Caco-2 (cell line): Measurements from ENCODE around the gene ZNF284. TPM values are rescaled to one million over a fixed set of nuclear protein-coding genes. Genes with fewer than 3 reads are reported as not detected.

ENCODE experiments used
- BruUV-seq: library from RNA; stranded (reverse); fragments of 400-500 nt; replicated peaks from 2 replicates; lab custom pipeline; 2021; lab: Mats Ljungman, UMichigan
- CTCF ChIA-PET: fragments of 300-600 bp; sonication (Branson Sonifier 250); formaldehyde crosslinking; loops from one replicate; lab custom pipeline; 2022; ENCODE audit warnings: antibody characterized with exemption; lab: Charles Lee
- POLR2A ChIA-PET: fragments of 300-600 bp; sonication (Branson Sonifier 250); formaldehyde crosslinking; loops from one replicate; lab custom pipeline; 2022; ENCODE audit warnings: antibody characterized with exemption; lab: Charles Lee
- DNase-seq, 2 experiments: peaks; one replicate each; pipeline versions ENCODE4 v3.0.0 to v3.0.0-alpha.2; 2020 to 2022
- H3K27me3 ChIP-seq: replicated peaks from 2 replicates; pipeline ENCODE4 v1.6.0; 2011; ENCODE audit warnings: low read length; ENCODE audit not compliant: control insufficient read depth, insufficient read depth
- H3K36me3 ChIP-seq: 2 replicates; pipeline ENCODE4 v1.5.1; 2011; ENCODE audit warnings: low read length; ENCODE audit not compliant: control insufficient read depth, insufficient read depth
- H3K4me1 ChIP-seq: fragments of 250-450 bp; sonication (Bioruptor Pico); 2 replicates; pipeline ENCODE4 v1.5.1; 2020; ENCODE audit warnings: mild to moderate bottlenecking
- H3K4me3 ChIP-seq: 2 replicates; pipeline ENCODE4 v1.5.1; 2011; ENCODE audit warnings: low read depth, mild to moderate bottlenecking, control low read depth, low read length
- H3K9me3 ChIP-seq: fragments of 250-450 bp; sonication (Bioruptor Pico); 2 replicates; pipeline ENCODE4 v1.5.1; 2020; ENCODE audit warnings: mild to moderate bottlenecking, moderate library complexity
- H3K27ac Mint-ChIP-seq: one replicate; pipeline ENCODE4 v1.8.0; 2022; ENCODE audit warnings: mixed read lengths; ENCODE audit not compliant: unreplicated experiment
- H3K27me3 Mint-ChIP-seq: one replicate; pipeline ENCODE4 v1.8.0; 2022; ENCODE audit warnings: mixed read lengths; ENCODE audit not compliant: insufficient read depth, unreplicated experiment
- H3K36me3 Mint-ChIP-seq: one replicate; pipeline ENCODE4 v1.8.0; 2022; ENCODE audit warnings: mild to moderate bottlenecking, mixed read lengths; ENCODE audit not compliant: insufficient read depth, unreplicated experiment
- H3K4me1 Mint-ChIP-seq: one replicate; pipeline ENCODE4 v1.8.0; 2022; ENCODE audit warnings: low read depth, mixed read lengths; ENCODE audit not compliant: unreplicated experiment
- H3K4me3 Mint-ChIP-seq: one replicate; pipeline ENCODE4 v1.8.0; 2022; ENCODE audit warnings: mild to moderate bottlenecking, moderate library complexity, mixed read lengths; ENCODE audit not compliant: unreplicated experiment
- H3K9me3 Mint-ChIP-seq: one replicate; pipeline ENCODE4 v1.8.0; 2022; ENCODE audit warnings: mixed read lengths; ENCODE audit not compliant: unreplicated experiment
- intact Hi-C: fragments of 100-400 bp; cut with micrococcal nuclease; formaldehyde crosslinking; loops from one replicate; pipeline ENCODE4 v1.10.0; 2022; ENCODE audit not compliant: unreplicated experiment
- total RNA-seq: library from RNA; stranded (reverse); gene quantifications from 2 replicates; pipeline ENCODE4 v1.2.3, GENCODE V29; 2022
- TF ChIP-seq, protein P1 (sequence below), 2 experiments: fragments of 200-600 bp in 1 of 2; IDR thresholded peaks; 1 replicate in 1 of 2; 2 replicates in 1 of 2; pipeline versions ENCODE4 v1.5.1 to v1.8.0; 2011 to 2022; ENCODE audit warnings: antibody characterized with exemption in 1 of 2, control low read depth in 1 of 2, inconsistent platforms in 1 of 2, low read depth in 1 of 2, low read length in 1 of 2, mild to moderate bottlenecking in 1 of 2, moderate library complexity in 1 of 2; ENCODE audit not compliant: insufficient read depth in 1 of 2, severe bottlenecking in 1 of 2, unreplicated experiment in 1 of 2

The ZNF284 gene
- total RNA-seq, 1 experiment from 2014 or later: 2.3 TPM

DNA sequence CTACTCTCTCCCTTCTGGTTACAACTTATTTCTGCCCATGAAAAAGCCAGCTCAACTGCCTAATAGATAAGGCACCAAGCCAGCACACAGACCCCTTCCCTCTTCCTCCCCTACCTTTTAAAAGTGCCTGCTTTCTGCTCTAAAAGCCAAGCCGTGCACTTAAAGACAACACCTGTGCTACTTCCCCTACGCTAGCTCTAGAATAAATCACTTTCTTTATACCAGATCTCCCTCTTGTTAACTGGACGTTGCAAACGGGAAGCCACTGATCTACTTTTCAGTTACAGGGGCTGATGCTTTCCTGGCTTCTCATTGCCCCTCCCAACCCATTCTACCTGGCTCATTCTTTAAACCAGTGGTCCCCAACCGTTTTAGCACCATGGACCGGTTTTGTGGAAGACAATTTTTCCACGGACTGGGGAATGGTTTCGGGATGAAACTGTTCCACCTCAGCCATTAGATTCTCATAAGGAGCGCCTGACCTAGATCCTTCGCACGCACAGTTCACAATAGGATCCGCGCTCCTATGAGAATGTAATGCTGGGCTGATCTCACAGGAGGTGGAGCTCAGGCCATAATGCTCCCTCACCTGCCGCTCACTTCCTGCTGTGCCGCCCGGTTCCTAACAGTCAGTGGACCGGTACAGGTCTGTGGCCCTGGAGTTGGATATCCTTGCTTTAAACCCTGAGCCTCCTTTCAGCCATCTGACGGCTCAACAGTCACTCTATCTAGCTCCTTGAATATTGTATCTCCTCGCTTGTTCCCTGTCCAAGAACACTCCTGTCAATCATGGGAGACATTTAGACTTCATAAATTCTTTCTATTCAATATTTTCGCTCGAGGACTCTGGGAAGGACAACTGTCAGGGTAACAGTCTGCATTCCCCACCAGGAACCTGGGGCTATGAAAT, 21.0 kb upstream of the ZNF284 start:
- H3K36me3 ChIP-seq: peaks cover 4% of the 10 kb centered on the region; the same call in 1 of the 2 replicates
- TSS peak; percentile 66 for BruUV-seq
- no peaks in the 10 kb centered on the region for H3K9me3 Mint-ChIP-seq
- H3K27me3 ChIP-seq: no peaks in the 10 kb centered on the region
- peaks cover 30% of the 10 kb centered on the region for H3K36me3 Mint-ChIP-seq
- DNase-seq: peak; percentile 74 to 78
- H3K27me3 Mint-ChIP-seq: no peaks in the 10 kb centered on the region
- peaks cover 7% of the 10 kb centered on the region for H3K4me1 ChIP-seq
- TF ChIP-seq, protein P1, sequence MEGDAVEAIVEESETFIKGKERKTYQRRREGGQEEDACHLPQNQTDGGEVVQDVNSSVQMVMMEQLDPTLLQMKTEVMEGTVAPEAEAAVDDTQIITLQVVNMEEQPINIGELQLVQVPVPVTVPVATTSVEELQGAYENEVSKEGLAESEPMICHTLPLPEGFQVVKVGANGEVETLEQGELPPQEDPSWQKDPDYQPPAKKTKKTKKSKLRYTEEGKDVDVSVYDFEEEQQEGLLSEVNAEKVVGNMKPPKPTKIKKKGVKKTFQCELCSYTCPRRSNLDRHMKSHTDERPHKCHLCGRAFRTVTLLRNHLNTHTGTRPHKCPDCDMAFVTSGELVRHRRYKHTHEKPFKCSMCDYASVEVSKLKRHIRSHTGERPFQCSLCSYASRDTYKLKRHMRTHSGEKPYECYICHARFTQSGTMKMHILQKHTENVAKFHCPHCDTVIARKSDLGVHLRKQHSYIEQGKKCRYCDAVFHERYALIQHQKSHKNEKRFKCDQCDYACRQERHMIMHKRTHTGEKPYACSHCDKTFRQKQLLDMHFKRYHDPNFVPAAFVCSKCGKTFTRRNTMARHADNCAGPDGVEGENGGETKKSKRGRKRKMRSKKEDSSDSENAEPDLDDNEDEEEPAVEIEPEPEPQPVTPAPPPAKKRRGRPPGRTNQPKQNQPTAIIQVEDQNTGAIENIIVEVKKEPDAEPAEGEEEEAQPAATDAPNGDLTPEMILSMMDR (IDR thresholded peaks at IDR 0.05; ENCODE audit: insufficient read depth in 1 of 2, low read depth in 1 of 2, low read length in 1 of 2, severe bottlenecking in 1 of 2, unreplicated experiment in 1 of 2): no peak
- H3K27ac Mint-ChIP-seq: peak overlapping the region; percentile 85
- peak overlapping the region; percentile 69 for H3K4me3 ChIP-seq
- CTCF ChIA-PET: interaction anchor here (0.5 to 1.1 kb wide), 3 partner anchors 44 to 224 kb away, joined by 3 to 4 read pairs (median 3); partner anchors contain the start of gene ZNF283
- POLR2A ChIA-PET: interaction anchor here (0.5 to 1.1 kb wide), 8 partner anchors 33 to 224 kb away, joined by 3 to 8 read pairs (median 5); partner anchors contain the start of genes ZNF224, ZNF226, ZNF227 and ZNF283
- H3K4me1 Mint-ChIP-seq: peaks cover 30% of the 10 kb centered on the region
- intact Hi-C loops: loop anchor here (1.0 to 10.0 kb wide), 7 partner anchors 21 to 96 kb away; partner anchors contain the start of genes ZNF155, ZNF221, ZNF222 and ZNF224
- H3K4me3 Mint-ChIP-seq: peak overlapping the region; percentile 74
- peaks cover 7% of the 10 kb centered on the region; the same call in 1 of the 2 replicates for H3K9me3 ChIP-seq

DNA sequence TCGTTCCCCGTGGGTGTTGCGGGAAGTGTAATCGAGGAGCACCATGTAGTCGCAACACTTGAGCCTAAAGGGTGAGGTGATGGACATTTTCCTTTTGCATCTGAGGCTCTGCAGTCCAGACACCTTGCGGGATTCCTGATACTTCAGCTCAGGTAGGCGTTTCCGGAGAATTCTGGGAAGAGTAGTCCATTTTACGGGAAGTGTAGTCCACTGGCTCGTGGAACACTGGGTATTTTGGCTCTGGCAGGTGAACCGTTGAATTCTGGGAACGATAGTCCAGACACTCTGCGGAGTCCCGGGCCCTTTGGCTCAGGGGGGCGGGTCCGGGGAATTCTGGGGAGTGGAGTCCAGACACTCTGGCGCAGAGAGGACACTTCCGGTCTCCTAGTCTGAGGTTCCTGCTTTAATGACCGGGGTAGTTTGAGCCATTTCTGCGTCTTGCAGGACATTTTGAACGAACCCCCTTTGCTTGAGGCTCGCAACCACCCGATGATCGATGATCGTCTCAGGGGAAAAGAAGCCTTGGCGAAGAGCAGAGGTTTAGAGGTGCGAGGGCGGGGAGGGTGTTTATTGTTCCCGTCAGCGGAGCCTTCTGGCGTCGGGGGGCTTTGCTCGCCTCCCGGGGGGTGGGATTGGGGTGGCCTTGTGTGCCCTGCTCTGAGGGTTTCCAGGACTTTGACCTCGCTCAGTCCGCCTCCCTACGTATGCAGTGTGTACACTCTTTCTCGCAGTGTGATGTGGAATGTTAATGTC, 20.1 kb upstream of the ZNF284 start, which contains the start of gene ZNF223:
Gene ZNF223, plus strand, starts transcription at position 387 of the 753 bp plus-strand sequence. CDS start 3,141 bp downstream, outside the sequence.
- Mint-ChIP-seq H3K36me3 (peaks cover 35% of the 10 kb centered on the region), H3K27me3 (no peaks in the 10 kb centered on the region), H3K4me1 (peaks cover 30% of the 10 kb centered on the region), H3K9me3 (no peaks in the 10 kb centered on the region), H3K27ac (peak within 1 kb of the TSS; percentile 85), H3K4me3 (peak within 1 kb of the TSS; percentile 74)
- Histone ChIP-seq H3K27me3 (no peaks in the 10 kb centered on the region), H3K4me3 (peak within 1 kb of the TSS; percentile 69), H3K4me1 (peaks cover 7% of the 10 kb centered on the region), H3K9me3 (0 out of 2 replicates have a peak, but pooled peaks cover 7% of the 10 kb centered on the region), H3K36me3 (peaks cover 4% of the 10 kb centered on the region; the same call in 1 of the 2 replicates)
- peak; percentile 98 for DNase-seq
- TF ChIP-seq, protein P1 (IDR thresholded peaks at IDR 0.05; ENCODE audit: insufficient read depth in 1 of 2, low read depth in 1 of 2, low read length in 1 of 2, severe bottlenecking in 1 of 2, unreplicated experiment in 1 of 2): no peak
- POLR2A ChIA-PET: interaction anchor here (0.5 to 1.1 kb wide), 6 partner anchors 34 to 225 kb away, joined by 3 to 8 read pairs (median 6); partner anchors contain the start of genes ZNF226, ZNF227, ZNF283 and ZNF45
- CTCF ChIA-PET: interaction anchor here (0.5 to 1.1 kb wide), 3 partner anchors 43 to 225 kb away, joined by 3 to 4 read pairs (median 3); partner anchors contain the start of gene ZNF283
- intact Hi-C loops: loop anchor here (1.0 to 10.0 kb wide), 8 partner anchors 20 to 112 kb away; partner anchors contain the start of genes ZNF155, ZNF221, ZNF222 and ZNF224
- no TSS peak for BruUV-seq
